ENCODE results near the gene ETHE1. TPM values are rescaled to one million over a fixed set of nuclear protein-coding genes. Genes with fewer than 3 reads are reported as not detected.
A peak's percentile ranks its signal among the peaks of the same experiment; 100 is the strongest.

Gene ETHE1
- total RNA-seq, 1 donor from 2014 or later: 183 TPM

- peaks cover 24% of the 10 kb centered on the region for H3K36me3 ChIP-seq (ENCODE audit: control insufficient read depth, insufficient read depth, low read length)
- TF ChIP-seq CTCF (IDR thresholded peaks at IDR 0.05; ENCODE audit: insufficient read depth, low read length, severe bottlenecking): no peak
- no peaks in the 10 kb centered on the region for H3K27me3 ChIP-seq (ENCODE audit: control insufficient read depth, insufficient read depth, low read length)
- H3K4me3 ChIP-seq (ENCODE audit: low read depth, low read length): no peak overlapping the region
- FAIRE-seq (peak; percentile 72), DNase-seq (ENCODE audit: low read depth) (no peak)
These were observed 27.4 kb upstream of the ETHE1 start for GRCh38 chr19:43554317-43554895.

GRCh38 chr19:43553656-43554055 lies 26.7 kb upstream of the ETHE1 start:
- no peak for FAIRE-seq
- peaks cover 24% of the 10 kb centered on the region for H3K36me3 ChIP-seq (ENCODE audit: control insufficient read depth, insufficient read depth, low read length)

GRCh38 chr19:43552616-43553015 lies 25.6 kb upstream of the ETHE1 start:
- Histone ChIP-seq H3K4me3 (ENCODE audit: low read depth, low read length) (no peak overlapping the region), H3K27me3 (ENCODE audit: control insufficient read depth, insufficient read depth, low read length) (no peaks in the 10 kb centered on the region), H3K36me3 (ENCODE audit: control insufficient read depth, insufficient read depth, low read length) (peaks cover 24% of the 10 kb centered on the region)
- DNase-seq (ENCODE audit: low read depth) (no peak), FAIRE-seq (no peak)
- TF ChIP-seq CTCF (IDR thresholded peaks at IDR 0.05; ENCODE audit: insufficient read depth, low read length, severe bottlenecking): no peak

More at GRCh38 chr19:43553656-43554055, 26.7 kb upstream of the ETHE1 start:
- DNase-seq (ENCODE audit: low read depth): no peak
- no peaks in the 10 kb centered on the region for H3K27me3 ChIP-seq (ENCODE audit: control insufficient read depth, insufficient read depth, low read length)
- no peak for TF ChIP-seq CTCF (IDR thresholded peaks at IDR 0.05; ENCODE audit: insufficient read depth, low read length, severe bottlenecking)
- no peak overlapping the region for H3K4me3 ChIP-seq (ENCODE audit: low read depth, low read length)

- no peak overlapping the region for H3K4me3 ChIP-seq (ENCODE audit: low read depth, low read length)
- no peak for TF ChIP-seq CTCF (IDR thresholded peaks at IDR 0.05; ENCODE audit: insufficient read depth, low read length, severe bottlenecking)
- no peaks in the 10 kb centered on the region for H3K27me3 ChIP-seq (ENCODE audit: control insufficient read depth, insufficient read depth, low read length)
- H3K36me3 ChIP-seq (ENCODE audit: control insufficient read depth, insufficient read depth, low read length): peaks cover 24% of the 10 kb centered on the region
- FAIRE-seq (no peak), DNase-seq (ENCODE audit: low read depth) (no peak)
These were observed 25.1 kb upstream of the ETHE1 start for GRCh38 chr19:43552198-43552450.

- peak; percentile 60 for FAIRE-seq
These were observed 24.6 kb upstream of the ETHE1 start for GRCh38 chr19:43551399-43552197.

More at GRCh38 chr19:43551399-43552197, 24.6 kb upstream of the ETHE1 start:
- H3K27me3 ChIP-seq (ENCODE audit: control insufficient read depth, insufficient read depth, low read length): no peaks in the 10 kb centered on the region
- TF ChIP-seq CTCF (IDR thresholded peaks at IDR 0.05; ENCODE audit: insufficient read depth, low read length, severe bottlenecking): no peak
- H3K36me3 ChIP-seq (ENCODE audit: control insufficient read depth, insufficient read depth, low read length): peaks cover 25% of the 10 kb centered on the region
- H3K4me3 ChIP-seq (ENCODE audit: low read depth, low read length): no peak overlapping the region
- no peak for DNase-seq (ENCODE audit: low read depth)

Data from bronchial epithelial cell (primary cell).